ENCODE results near the gene HLA-B.
"Not testable (repeated sequence)": the region's sequence is repeated elsewhere in the genome, so short reads cannot be mapped to it uniquely, and the experiment has no call there.

HLA-B gene

DNA sequence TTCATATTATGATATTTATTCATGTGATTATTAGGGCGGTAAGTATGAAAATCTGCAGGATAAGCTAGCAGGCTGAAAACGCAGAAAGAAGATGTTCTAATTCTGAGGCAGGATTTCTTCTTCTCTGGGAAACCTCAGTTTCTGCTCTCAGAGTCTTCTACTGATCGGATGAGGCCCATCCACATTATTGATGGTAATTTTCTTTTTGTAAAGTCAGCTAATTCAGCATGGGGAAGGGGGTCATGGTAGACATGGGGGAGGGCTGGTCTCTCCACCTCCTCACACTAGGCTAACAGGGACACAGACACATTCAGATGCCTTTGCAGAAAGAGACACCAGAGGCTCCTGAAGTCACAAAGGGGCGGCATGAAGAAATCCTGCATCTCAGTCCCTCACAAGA, 24.7 kb upstream of the HLA-B start:
- DNase-seq, result no peak

DNA sequence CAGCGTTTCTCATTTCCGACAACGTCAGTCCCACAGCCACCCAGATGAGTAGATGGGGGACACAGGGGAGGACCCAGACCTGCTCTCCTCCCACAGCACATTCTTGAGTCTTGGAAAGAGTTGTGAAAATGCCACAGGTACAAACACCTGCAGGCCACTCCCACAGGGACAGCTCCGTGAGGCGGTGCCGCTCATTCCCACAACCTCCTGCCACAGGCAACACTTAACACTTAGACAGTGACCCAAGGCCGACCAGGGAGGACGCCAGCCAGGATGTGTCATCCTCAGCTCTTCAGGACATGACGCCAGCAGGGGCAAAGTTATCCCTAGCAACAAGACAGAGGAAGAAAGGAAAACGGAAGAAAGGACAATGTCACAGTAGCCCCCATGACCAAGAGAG, 22.9 kb upstream of the HLA-B start:
- DNase-seq, result no peak

DNA sequence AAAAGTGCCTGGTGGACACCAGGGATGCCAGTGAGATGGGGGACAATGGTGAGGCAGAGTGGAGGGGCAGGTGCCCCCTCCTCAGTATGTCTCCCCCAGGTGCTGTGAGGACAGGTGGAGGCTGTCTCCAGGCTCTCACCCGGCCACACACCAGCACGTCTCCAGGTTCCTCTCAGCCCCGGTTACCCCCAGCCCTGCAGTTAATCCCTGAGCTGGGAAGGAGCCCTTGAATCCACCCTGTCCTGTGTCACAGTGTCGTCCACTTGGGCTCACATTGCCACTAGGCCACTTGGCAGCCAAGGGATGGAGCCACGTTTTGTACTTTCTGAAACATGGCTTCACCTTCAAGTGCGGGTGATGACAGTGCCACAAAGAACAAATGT, 21.7 kb upstream of the HLA-B start:
- no peak for DNase-seq

DNA sequence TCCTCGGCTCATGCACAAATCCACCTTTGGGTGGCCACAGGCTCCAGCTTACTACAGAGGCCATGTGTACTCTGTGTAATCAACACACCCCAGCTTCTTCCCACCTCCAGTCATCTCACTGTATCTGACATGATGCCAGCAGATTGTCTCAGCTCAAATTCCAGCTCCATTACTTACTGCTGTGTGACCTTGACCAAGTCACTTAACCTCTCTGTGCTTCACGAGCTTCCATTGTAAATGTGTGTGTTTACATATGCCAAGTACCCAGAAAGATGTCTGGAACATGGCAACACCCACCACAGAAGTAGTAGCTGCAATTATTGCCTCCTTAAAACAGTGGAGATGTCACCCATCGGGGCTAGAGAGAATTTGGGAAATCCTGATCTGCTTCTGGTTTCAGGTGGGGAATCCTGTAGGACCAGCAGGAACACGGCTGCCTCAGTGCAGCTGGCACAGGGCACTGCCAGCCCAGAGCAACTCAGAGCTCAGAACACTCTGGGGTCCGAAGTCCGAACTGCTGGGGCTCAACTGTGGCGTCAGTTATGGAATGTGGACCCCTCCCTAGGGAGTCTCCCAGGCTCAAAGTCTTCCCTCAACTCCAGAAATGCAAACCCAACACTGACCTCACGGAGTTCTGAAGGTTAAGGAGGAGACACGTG, 21.2 kb upstream of the HLA-B start:
- no peak for DNase-seq

DNA sequence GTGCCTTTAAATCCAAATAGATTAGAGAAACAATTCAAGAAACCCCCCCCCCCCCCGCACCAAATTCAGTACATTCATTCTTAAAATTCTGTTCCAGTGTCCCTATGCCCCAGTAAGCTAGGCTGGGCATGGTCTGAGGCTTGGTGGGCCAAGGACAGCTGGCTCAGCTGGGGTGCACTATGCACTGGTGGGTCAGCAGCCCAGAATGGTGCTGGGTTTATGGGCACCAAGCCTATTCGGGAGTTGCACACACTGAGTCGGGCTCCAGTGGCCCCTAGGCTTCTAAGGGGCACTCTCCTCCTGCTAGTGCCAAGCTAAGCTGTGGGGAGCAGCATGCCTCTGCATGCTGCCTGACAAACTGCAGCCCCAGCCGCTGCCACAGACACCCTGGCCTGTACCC, 20.1 kb upstream of the HLA-B start:
- DNase-seq, result no peak

DNA sequence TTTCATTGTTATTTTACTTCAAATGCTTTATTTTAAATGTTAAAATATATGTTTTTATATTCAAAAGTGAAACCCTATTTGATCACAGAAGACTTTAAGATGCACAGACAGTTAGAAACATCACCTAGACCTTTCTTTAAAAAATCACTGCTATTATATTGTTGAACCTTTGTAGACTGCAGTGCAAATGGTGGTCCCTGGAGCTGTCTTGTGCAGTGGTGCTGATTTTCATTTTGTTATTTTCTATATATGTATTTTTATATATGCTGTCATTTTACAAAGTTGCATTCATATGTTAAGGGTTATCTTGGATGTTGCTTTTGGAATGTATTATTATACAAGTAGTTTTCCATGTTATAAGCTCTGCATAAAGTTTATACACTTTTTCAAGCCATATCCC, 18.7 kb upstream of the HLA-B start:
- no peak for DNase-seq

DNA sequence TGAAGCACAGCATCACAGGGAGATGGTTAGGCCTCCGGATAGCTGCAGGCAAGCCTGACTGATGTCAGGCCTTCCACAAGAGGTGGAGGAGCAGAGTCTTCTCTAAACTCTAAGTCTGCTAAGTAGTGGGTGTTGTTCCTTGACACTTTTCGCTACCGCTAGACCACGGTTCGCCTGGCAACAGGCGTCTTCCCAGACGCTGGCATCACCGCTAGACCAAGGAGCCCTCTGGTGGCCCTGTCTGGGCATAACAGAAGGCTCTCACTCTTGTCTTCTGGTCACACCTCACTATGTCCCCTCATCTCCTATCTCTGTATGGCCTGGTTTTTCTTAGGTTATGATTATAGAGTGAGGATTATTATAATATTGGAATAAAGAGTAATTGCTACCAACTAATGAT, 17.1 kb upstream of the HLA-B start:
- DNase-seq, result not testable (repeated sequence)

DNA sequence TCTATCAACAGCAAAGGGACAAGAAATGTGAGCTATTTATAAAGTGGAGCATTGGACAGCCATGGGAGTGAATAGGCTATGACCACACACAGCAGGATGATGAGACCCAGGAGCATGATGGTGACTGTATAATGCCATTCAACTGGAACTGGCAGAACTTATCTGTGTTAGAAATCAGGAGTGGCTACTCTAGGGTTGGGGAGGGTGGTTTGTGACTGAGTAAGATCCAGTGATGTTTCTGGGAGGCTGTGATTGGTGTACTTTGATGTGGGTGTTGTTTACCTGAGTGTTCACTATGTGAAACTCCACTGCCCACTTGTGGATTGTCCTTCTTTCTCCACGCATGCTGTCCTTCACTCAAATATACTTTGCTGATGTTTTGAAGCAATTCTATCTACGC, 11.5 kb upstream of the HLA-B start:
- DNase-seq, result no peak

DNA sequence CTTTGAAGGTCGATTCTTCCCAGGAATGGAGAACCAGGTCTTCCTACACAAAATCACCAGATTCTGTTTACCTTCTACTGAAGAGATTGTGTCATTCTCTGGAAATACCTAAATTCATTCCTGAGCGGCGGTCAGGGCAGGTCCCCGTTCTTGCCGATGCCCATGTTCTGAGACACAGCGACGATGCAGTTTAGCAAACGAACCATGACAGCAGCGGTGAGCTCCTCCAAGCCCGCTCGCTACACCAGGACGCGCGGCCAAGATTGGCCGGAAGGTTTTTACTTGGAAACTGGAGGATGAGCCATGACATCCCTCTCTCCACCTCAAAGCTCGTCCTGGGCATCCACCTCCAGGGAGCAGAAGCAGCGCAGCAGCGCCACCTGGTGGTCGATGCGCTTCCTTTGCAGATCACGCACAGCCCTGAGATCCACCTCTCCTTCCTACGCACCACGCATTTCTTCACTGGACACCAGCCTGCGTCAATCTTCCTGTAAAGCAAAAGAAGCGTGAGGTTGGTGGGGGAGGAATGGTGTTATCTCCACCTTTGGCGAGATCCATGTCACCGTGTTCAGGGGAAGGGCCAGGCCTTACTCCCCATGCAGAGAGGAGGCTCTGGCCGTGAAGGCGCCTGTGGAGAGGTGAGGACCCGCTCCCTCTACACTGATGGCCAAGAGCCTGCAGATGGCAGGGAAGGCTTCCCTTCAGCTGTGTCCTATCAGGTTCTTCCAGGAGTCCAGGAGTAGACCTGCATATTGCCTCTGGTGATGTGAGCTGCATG, 9.9 kb upstream of the HLA-B start:
- peak; percentile 81 for DNase-seq

DNA sequence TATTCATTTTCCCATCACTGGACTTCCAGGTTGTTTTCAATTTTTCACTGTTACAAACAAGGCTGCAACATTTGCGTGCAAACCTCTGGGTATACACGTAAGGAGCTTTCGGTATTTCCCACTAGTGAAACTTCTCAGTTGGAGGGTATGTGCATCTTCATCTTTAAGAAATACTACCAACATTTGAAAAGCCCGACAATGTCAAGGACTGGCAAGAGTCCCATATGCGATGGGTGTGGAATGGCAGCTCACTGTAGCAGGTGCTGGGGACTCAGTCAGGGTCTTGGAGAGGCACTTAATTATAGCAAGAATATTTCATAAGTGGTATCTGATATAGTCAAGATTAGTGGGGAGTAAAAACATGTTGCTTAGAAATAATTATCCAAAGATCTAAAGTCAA, 8.9 kb upstream of the HLA-B start:
- DNase-seq, result no peak

DNA sequence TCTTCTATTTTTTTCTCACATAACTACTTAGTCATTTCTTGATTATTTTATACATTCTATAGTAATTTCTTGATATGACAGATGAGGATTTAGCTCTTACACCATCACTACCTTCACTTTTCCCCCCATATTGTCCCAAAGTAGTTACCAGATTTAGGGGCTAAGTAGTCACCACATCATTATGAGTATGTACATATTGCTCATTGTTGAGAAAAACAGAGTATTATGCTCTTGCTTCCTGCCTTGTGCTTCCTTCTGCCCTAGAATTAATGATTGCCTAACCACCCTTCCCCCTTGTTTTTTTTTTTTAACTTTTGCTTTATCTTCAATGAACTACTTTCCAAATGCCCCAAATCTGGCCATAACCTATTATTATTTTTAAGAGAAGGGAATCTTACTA, 6.8 kb upstream of the HLA-B start:
- no peak for DNase-seq

DNA sequence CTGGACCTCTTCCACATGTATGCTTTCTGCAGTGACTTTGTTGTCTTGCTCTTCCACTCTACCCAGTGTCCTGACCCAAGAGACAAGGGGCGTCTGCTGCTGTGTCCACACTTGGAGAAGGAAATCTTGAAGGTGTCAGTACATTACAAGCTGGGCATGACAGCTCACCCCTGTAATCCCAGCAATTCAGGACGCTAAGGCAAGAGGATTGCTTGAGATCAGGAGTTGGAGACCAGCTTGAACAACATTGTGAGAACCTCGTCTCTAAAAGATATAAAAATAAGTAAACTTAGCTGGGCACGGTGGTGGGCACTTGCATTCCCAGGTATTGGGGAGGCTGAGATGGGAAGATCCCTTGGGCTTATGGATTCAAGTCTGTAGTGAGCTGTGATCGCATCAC, 5.8 kb upstream of the HLA-B start:
- no peak for DNase-seq

DNA sequence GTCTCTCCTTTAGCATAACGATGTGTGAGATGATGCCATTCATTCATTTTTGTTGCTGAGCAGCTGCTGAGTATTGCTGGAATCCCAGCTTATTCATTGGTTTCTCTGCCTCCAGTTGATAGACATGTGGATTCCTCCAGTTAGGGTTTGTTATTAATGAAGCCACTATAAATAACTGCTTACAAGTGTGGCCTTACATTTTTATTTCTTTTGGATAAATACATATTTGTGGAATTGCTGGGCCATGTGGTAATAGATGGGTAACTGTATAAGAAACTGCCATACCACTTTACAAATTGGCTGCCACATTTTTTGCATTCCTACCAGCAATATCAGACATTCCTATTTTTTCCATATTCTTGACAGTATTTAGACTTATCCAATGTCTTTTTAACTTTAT, 2.6 kb upstream of the HLA-B start:
- DNase-seq, result no peak

DNA sequence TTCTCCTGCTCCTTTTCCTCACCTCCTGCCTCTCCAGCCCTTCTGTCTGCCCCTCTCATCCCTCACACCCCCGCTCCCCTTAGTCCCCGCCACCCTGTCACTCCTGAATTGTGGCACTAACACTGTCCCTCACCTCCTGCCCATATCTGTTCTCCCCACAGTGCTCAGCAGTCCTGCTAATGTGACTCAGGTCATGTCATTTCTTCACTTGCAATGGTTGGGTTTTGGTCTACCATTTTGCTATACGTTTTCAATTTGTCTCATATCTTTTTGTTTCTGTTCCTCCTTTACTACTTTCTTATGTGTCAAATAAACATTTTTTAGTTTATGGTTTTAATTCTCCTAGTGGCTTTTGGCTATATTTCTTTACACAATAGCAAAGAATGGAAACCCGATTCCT, 1.3 kb upstream of the HLA-B start:
- DNase-seq, result no peak

DNA sequence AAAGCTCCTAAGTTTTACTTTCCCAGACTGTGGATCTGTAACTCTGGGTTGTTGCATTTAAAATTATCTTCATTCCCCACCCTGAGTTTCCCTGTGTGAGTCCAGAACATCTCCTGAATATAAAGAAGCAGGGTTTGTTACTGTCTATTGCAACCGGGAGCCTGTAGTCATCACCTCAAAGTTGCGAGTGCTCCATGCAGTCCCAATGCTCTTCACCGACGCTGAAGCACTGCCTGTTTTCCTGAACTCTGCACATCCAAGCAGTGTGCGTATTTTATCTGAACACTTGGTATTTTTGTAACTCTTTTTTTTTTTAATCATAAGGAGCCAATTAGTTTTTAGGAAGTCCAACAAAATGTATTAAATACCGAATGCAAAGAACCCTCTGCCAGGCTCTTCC, 907 bp upstream of the HLA-B start:
- DNase-seq, result no peak

DNA sequence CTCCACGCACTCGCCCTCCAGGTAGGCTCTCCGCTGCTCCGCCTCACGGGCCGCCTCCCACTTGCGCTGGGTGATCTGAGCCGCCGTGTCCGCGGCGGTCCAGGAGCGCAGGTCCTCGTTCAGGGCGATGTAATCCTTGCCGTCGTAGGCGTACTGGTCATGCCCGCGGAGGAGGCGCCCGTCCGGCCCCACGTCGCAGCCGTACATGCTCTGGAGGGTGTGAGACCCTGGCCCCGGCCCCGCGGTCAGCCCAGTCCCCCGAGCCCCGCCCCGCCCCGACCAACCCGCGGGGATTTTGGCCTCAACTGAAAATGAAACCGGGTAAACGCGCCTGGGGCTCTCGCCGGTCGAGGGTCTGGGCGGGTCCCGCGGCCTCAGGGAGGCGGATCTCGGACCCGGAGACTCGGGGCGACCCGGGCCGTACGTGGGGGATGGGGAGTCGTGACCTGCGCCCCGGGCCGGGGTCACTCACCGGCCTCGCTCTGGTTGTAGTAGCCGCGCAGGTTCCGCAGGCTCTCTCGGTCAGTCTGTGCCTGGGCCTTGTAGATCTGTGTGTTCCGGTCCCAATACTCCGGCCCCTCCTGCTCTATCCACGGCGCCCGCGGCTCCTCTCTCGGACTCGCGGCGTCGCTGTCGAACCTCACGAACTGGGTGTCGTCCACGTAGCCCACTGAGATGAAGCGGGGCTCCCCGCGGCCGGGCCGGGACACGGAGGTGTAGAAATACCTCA, 598 bp downstream of the HLA-B start:
- peak; percentile 48 for DNase-seq

DNA sequence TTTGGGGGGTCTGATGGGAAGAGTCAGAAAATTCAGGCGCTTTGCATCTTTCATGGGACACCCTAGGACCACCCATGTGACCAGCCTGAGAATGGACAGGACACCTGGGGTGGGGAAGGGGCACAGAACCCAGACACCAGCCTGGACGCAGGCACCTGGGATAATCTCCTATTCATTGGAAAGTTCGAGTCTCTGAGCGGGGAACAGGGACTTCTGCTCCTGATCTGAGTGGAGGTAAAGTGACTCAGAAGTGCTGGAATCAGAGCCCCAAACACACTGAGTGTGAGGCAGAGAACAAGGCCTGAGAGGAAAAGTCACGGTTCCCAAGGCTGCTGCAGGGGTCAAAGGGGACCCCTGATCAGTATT, 1.4 kb downstream of the HLA-B start:
- DNase-seq, result no peak

DNA sequence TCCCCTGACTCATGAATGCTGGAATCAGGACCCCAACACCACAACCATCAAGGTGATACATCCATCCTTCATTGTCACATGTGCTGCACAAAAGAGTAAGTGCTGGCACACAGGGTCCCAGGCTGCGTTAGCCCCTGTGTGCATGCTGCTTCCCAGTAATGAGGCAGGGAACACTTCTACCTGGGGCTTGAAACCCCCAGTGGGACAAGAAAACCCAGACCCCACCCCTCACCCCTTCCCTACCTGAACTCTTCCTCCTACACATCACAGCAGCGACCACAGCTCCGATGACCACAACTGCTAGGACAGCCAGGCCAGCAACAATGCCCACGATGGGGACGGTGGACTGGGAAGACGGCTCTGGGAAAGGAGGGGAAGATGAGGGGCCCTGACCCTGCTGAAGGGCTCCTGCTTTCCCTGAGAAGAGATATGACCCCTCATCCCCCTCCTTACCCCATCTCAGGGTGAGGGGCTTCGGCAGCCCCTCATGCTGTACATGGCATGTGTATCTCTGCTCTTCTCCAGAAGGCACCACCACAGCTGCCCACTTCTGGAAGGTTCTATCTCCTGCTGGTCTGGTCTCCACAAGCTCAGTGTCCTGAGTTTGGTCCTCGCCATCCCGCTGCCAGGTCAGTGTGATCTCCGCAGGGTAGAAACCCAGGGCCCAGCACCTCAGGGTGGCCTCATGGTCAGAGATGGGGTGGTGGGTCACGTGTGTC, 2.0 kb downstream of the HLA-B start:
- DNase-seq, result no peak

DNA sequence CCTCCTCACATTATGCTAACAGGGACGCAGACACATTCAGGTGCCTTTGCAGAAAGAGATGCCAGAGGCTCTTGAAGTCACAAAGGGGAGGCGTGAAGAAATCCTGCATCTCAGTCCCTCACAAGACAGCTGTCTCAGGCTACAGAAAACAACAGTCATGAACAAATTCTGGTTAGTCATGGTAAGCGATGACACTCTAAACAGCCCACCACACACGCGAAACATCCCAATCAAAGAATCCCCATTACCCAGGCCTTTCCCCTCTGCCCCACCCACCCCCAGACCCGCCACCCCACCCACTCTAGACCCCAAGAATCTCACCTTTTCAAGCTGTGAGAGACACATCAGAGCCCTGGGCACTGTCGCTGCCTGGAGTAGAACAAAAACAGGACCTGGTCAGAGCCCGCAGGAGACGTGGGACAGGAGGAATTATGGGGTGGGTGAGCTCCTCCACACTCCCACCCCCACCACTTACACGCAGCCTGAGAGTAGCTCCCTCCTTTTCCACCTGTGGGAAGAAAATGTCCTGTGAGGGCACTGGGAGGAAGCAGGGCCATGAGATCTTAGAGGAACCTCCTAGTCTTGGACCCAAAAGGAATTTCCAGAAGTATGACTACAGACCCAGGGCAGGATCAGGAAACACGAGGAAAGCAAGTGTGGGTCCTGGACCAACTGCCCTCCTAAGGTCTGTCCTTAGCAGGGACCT, 2.7 kb downstream of the HLA-B start:
- peak; percentile 28 for DNase-seq

DNA sequence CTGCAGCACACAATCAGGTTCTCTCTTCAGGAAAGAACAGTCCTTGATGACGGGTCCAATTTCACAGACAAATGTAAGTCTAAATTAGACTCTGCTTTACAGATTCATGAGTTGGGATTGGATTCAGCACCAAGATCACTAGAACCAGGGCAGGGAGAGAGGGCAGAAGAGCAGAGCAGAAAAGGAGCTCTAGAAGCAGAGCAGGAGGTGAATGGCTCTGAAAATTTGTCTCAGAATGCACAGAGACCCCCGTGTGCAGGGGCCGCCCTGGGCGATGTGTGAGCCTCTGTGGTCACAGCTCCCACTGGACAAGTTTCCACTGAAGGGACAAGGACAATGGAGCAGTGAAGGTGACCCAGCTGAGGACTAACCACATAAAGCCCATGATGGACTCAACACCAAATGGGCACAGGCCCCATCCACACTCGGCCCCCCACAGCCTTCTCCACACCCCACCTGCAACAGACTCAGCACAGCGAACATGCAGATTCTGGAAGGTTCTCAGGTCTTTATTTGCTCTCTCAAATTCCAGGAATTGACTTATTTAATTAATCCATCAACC, 3.5 kb downstream of the HLA-B start:
- DNase-seq, result no peak

DNA sequence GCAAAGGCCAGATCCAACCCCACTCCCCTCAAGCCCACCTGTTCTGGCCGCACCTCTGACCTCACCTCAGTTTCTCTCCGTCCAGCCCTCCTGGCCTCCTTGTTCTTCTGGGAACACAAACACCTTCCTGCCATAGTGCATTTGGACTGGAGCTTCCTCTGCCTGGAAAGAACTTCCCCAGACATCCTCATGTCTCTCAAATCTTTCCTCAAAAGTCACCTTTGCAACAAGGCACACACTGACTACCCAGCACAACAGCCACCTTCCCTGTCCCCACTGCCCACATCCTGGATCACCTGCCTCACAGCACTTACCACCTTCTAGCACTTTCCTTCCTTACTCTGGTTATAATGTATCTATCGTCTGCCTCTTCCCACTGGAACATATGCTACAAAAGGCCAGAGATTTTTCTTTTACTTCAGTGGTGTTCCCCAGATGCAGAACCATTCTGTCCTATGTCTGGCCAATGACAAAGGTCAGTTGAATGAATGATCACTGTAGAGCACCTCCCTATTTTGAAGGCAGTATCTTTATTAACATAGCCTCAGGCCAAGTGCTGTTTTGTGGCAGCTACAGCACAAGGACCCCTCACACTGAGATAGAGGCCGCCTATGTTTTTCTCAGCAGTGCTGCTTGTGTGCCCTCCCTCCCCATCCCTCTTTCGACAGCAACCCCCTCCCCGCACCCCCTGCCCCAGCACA, 4.1 kb downstream of the HLA-B start:
- no peak for DNase-seq

DNA sequence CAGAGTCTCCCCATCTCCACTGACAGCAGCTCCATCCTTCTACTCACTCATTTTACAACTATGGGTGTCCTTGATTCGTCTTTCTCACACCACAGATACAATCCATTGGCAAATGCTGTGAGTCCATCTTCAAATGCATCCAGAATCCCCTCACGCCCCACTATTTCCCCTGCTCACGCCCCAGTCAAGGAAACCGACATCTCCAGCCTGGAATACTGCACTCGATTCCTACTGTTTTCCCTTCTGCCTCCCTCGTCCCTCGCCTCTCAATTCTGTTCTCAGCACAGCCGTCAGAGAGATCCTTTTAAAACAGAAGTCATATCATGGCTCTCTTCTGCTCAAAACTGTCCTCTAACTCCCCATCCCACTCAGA, 4.7 kb downstream of the HLA-B start:
- no peak for DNase-seq
